WTC11 (cell line): ENCODE results near the gene PCBP3. TPM values are rescaled to one million over a fixed set of nuclear protein-coding genes. Genes with fewer than 3 reads are reported as not detected.

ENCODE experiments used
- ATAC-seq: fragments of 200-7000 bp; cut with Tn5 transposase; 2 replicates; pipeline ENCODE4 v1.10.0; 2021; ENCODE audit warnings: mild to moderate bottlenecking, moderate library complexity
- CTCF ChIA-PET: fragments of 300-600 bp; sonication (Branson Sonifier 250); formaldehyde crosslinking; loops from one replicate; lab custom pipeline; 2021; ENCODE audit warnings: antibody characterized with exemption; lab: Charles Lee
- POLR2A ChIA-PET: fragments of 350-600 bp; sonication (Branson Sonifier 250); formaldehyde crosslinking; loops from one replicate; lab custom pipeline; 2021; ENCODE audit warnings: antibody characterized with exemption; lab: Charles Lee
- DNase-seq: peaks from one replicate; pipeline ENCODE4 v3.0.0; 2021; ENCODE audit warnings: low spot score
- H3K27ac Mint-ChIP-seq: 2 replicates; pipeline ENCODE4 v1.8.0; 2021; ENCODE audit warnings: mixed read lengths
- H3K27me3 Mint-ChIP-seq: 2 replicates; pipeline ENCODE4 v1.8.0; 2021; ENCODE audit warnings: low read depth, mild to moderate bottlenecking, moderate library complexity, mixed read lengths
- H3K36me3 Mint-ChIP-seq: 2 replicates; pipeline ENCODE4 v1.8.0; 2021; ENCODE audit warnings: mixed read lengths
- H3K4me1 Mint-ChIP-seq: 2 replicates; pipeline ENCODE4 v1.8.0; 2022; ENCODE audit warnings: mixed read lengths
- H3K4me3 Mint-ChIP-seq: 2 replicates; pipeline ENCODE4 v1.8.0; 2021; ENCODE audit warnings: mild to moderate bottlenecking, moderate library complexity, mixed read lengths
- H3K9me3 Mint-ChIP-seq: 2 replicates; pipeline ENCODE4 v1.8.0; 2021; ENCODE audit warnings: mixed read lengths
- CREB1 ChIP-seq: sonication (generic); formaldehyde crosslinking; IDR thresholded peaks from 2 replicates; pipeline ENCODE4 v1.8.0; 2023; ENCODE audit warnings: mild to moderate bottlenecking, missing genetic modification reagents
- CREM ChIP-seq: sonication (generic); formaldehyde crosslinking; IDR thresholded peaks from 2 replicates; pipeline ENCODE4 v1.8.1; 2022; ENCODE audit warnings: mild to moderate bottlenecking, missing genetic modification reagents, moderate library complexity
- ELF4 ChIP-seq: sonication (generic); formaldehyde crosslinking; IDR thresholded peaks from 2 replicates; pipeline ENCODE4 v1.8.1; 2022; ENCODE audit warnings: low read depth, mild to moderate bottlenecking, moderate library complexity, missing genetic modification reagents
- EMX1 ChIP-seq: fragments of 250-450 bp; sonication (Bioruptor Pico); IDR thresholded peaks from 2 replicates; pipeline ENCODE4 v1.8.0; 2021; ENCODE audit warnings: mild to moderate bottlenecking
- FOXK1 ChIP-seq: sonication (generic); formaldehyde crosslinking; IDR thresholded peaks from 2 replicates; pipeline ENCODE4 v1.8.0; 2022; ENCODE audit warnings: mild to moderate bottlenecking, moderate library complexity, missing genetic modification reagents
- FOXP1 ChIP-seq: sonication (generic); formaldehyde crosslinking; IDR thresholded peaks from 2 replicates; pipeline ENCODE4 v1.8.0; 2022; ENCODE audit warnings: missing genetic modification reagents, mild to moderate bottlenecking, moderate library complexity, borderline replicate concordance
- IRF2 ChIP-seq: sonication (generic); formaldehyde crosslinking; IDR thresholded peaks from 2 replicates; pipeline ENCODE4 v1.8.0; 2022; ENCODE audit warnings: low read depth, missing genetic modification reagents, borderline replicate concordance
- KAT7 ChIP-seq: sonication (generic); formaldehyde crosslinking; IDR thresholded peaks from 2 replicates; pipeline ENCODE4 v1.8.1; 2023; ENCODE audit warnings: missing genetic modification reagents, mild to moderate bottlenecking, borderline replicate concordance
- NFE2L1 ChIP-seq: sonication (generic); formaldehyde crosslinking; IDR thresholded peaks from 2 replicates; pipeline ENCODE4 v1.8.1; 2023; ENCODE audit warnings: missing genetic modification reagents
- NFYB ChIP-seq: sonication (generic); formaldehyde crosslinking; conservative IDR thresholded peaks from 2 replicates; pipeline ENCODE4 v1.8.0; 2022; ENCODE audit warnings: low read depth, missing genetic modification reagents
- SMAD3 ChIP-seq: sonication (generic); formaldehyde crosslinking; IDR thresholded peaks from 2 replicates; pipeline ENCODE4 v1.8.0; 2022; ENCODE audit warnings: missing genetic modification reagents, mild to moderate bottlenecking, borderline replicate concordance
- STAT6 ChIP-seq: sonication (generic); formaldehyde crosslinking; conservative IDR thresholded peaks from 2 replicates; pipeline ENCODE4 v1.8.1; 2023; ENCODE audit warnings: mild to moderate bottlenecking, low read depth, missing genetic modification reagents, moderate library complexity
- TEAD1 ChIP-seq: sonication (generic); formaldehyde crosslinking; IDR thresholded peaks from 2 replicates; pipeline ENCODE4 v1.8.0; 2022; ENCODE audit warnings: mild to moderate bottlenecking, missing genetic modification reagents
- ZBTB21 ChIP-seq: sonication (generic); formaldehyde crosslinking; IDR thresholded peaks from 2 replicates; pipeline ENCODE4 v1.8.1; 2023; ENCODE audit warnings: mild to moderate bottlenecking, missing genetic modification reagents, borderline replicate concordance
- ZNF219 ChIP-seq: sonication (generic); formaldehyde crosslinking; IDR thresholded peaks from 2 replicates; pipeline ENCODE4 v1.8.0; 2023; ENCODE audit warnings: missing genetic modification reagents, mild to moderate bottlenecking, borderline replicate concordance
- ZNF416 ChIP-seq: fragments of 250-450 bp; sonication (Bioruptor Pico); IDR thresholded peaks from 2 replicates; pipeline ENCODE4 v1.9.0; 2021; ENCODE audit warnings: mild to moderate bottlenecking, inconsistent platforms
- ZNF671 ChIP-seq: fragments of 250-450 bp; sonication (Bioruptor Pico); IDR thresholded peaks from 2 replicates; pipeline ENCODE4 v1.8.0; 2021; ENCODE audit warnings: mild to moderate bottlenecking
- ZSCAN18 ChIP-seq: fragments of 250-450 bp; sonication (Bioruptor Pico); IDR thresholded peaks from 2 replicates; pipeline ENCODE4 v2.1.2; 2022; ENCODE audit warnings: mild to moderate bottlenecking, moderate library complexity
- total RNA-seq: library from RNA; stranded (reverse); gene quantifications from 3 replicates; pipeline ENCODE4 v1.2.3, GENCODE V29; 2021
- TF ChIP-seq, protein P1 (sequence below): sonication (generic); formaldehyde crosslinking; IDR thresholded peaks from 2 replicates; pipeline ENCODE4 v1.8.0; 2022; ENCODE audit warnings: missing genetic modification reagents
- TF ChIP-seq, protein P2 (sequence below): sonication (generic); formaldehyde crosslinking; IDR thresholded peaks from 2 replicates; pipeline ENCODE4 v1.8.0; 2023; ENCODE audit warnings: missing genetic modification reagents, mild to moderate bottlenecking, borderline replicate concordance
- TF ChIP-seq, protein P3 (sequence below): sonication (generic); formaldehyde crosslinking; IDR thresholded peaks from 2 replicates; pipeline ENCODE4 v1.8.1; 2023; ENCODE audit warnings: mild to moderate bottlenecking, missing genetic modification reagents

PCBP3 gene
- total RNA-seq, 1 experiment from 2014 or later: 8.5 TPM

GRCh38 chr21:45898781-45899180 is 255.3 kb downstream of the PCBP3 start:
- no peaks in the 10 kb centered on the region for H3K36me3 Mint-ChIP-seq
- no peak overlapping the region for H3K4me3 Mint-ChIP-seq
- H3K4me1 Mint-ChIP-seq: no peaks in the 10 kb centered on the region
- ATAC-seq (no peak), DNase-seq (no peak)
- H3K27me3 Mint-ChIP-seq: no peaks in the 10 kb centered on the region; the same call in 1 of the 2 replicates
- no peaks in the 10 kb centered on the region for H3K9me3 Mint-ChIP-seq
- TF ChIP-seq ZNF671 (CRISPR knock-in tag) (no peak), NFE2L1 (CRISPR knock-in tag) (no peak), EMX1 (no peak), IRF2 (CRISPR knock-in tag) (no peak), ZNF416 (no peak), CREB1 (CRISPR knock-in tag) (no peak), NFYB (CRISPR knock-in tag) (no peak), CREM (CRISPR knock-in tag) (no peak), KAT7 (CRISPR knock-in tag) (no peak), FOXP1 (no peak), ZNF219 (CRISPR knock-in tag) (no peak), SMAD3 (CRISPR knock-in tag) (no peak)
- TF ChIP-seq, protein P1, sequence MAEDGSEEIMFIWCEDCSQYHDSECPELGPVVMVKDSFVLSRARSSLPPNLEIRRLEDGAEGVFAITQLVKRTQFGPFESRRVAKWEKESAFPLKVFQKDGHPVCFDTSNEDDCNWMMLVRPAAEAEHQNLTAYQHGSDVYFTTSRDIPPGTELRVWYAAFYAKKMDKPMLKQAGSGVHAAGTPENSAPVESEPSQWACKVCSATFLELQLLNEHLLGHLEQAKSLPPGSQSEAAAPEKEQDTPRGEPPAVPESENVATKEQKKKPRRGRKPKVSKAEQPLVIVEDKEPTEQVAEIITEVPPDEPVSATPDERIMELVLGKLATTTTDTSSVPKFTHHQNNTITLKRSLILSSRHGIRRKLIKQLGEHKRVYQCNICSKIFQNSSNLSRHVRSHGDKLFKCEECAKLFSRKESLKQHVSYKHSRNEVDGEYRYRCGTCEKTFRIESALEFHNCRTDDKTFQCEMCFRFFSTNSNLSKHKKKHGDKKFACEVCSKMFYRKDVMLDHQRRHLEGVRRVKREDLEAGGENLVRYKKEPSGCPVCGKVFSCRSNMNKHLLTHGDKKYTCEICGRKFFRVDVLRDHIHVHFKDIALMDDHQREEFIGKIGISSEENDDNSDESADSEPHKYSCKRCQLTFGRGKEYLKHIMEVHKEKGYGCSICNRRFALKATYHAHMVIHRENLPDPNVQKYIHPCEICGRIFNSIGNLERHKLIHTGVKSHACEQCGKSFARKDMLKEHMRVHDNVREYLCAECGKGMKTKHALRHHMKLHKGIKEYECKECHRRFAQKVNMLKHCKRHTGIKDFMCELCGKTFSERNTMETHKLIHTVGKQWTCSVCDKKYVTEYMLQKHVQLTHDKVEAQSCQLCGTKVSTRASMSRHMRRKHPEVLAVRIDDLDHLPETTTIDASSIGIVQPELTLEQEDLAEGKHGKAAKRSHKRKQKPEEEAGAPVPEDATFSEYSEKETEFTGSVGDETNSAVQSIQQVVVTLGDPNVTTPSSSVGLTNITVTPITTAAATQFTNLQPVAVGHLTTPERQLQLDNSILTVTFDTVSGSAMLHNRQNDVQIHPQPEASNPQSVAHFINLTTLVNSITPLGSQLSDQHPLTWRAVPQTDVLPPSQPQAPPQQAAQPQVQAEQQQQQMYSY (CRISPR knock-in tag): no peak
- TF ChIP-seq, protein P2, sequence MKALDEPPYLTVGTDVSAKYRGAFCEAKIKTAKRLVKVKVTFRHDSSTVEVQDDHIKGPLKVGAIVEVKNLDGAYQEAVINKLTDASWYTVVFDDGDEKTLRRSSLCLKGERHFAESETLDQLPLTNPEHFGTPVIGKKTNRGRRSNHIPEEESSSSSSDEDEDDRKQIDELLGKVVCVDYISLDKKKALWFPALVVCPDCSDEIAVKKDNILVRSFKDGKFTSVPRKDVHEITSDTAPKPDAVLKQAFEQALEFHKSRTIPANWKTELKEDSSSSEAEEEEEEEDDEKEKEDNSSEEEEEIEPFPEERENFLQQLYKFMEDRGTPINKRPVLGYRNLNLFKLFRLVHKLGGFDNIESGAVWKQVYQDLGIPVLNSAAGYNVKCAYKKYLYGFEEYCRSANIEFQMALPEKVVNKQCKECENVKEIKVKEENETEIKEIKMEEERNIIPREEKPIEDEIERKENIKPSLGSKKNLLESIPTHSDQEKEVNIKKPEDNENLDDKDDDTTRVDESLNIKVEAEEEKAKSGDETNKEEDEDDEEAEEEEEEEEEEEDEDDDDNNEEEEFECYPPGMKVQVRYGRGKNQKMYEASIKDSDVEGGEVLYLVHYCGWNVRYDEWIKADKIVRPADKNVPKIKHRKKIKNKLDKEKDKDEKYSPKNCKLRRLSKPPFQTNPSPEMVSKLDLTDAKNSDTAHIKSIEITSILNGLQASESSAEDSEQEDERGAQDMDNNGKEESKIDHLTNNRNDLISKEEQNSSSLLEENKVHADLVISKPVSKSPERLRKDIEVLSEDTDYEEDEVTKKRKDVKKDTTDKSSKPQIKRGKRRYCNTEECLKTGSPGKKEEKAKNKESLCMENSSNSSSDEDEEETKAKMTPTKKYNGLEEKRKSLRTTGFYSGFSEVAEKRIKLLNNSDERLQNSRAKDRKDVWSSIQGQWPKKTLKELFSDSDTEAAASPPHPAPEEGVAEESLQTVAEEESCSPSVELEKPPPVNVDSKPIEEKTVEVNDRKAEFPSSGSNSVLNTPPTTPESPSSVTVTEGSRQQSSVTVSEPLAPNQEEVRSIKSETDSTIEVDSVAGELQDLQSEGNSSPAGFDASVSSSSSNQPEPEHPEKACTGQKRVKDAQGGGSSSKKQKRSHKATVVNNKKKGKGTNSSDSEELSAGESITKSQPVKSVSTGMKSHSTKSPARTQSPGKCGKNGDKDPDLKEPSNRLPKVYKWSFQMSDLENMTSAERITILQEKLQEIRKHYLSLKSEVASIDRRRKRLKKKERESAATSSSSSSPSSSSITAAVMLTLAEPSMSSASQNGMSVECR (CRISPR knock-in tag): no peak
- TF ChIP-seq, all 79 proteins: peak for 0
- ChIA-PET POLR2A (no interaction called here), CTCF (no interaction called here)
- H3K27ac Mint-ChIP-seq: no peak overlapping the region

- CTCF ChIA-PET: no interaction called here
- ATAC-seq (no peak), DNase-seq (no peak)
- POLR2A ChIA-PET: no interaction called here
- Mint-ChIP-seq H3K27me3 (no peaks in the 10 kb centered on the region; the same call in 1 of the 2 replicates), H3K4me1 (no peaks in the 10 kb centered on the region), H3K4me3 (no peak overlapping the region), H3K27ac (no peak overlapping the region), H3K36me3 (no peaks in the 10 kb centered on the region), H3K9me3 (no peaks in the 10 kb centered on the region)
- TF ChIP-seq TEAD1 (CRISPR knock-in tag): no peak
- no peak for TF ChIP-seq KAT7 (CRISPR knock-in tag)
- TF ChIP-seq, protein P3, sequence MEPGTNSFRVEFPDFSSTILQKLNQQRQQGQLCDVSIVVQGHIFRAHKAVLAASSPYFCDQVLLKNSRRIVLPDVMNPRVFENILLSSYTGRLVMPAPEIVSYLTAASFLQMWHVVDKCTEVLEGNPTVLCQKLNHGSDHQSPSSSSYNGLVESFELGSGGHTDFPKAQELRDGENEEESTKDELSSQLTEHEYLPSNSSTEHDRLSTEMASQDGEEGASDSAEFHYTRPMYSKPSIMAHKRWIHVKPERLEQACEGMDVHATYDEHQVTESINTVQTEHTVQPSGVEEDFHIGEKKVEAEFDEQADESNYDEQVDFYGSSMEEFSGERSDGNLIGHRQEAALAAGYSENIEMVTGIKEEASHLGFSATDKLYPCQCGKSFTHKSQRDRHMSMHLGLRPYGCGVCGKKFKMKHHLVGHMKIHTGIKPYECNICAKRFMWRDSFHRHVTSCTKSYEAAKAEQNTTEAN (CRISPR knock-in tag): no peak
- TF ChIP-seq FOXK1: no peak
- TF ChIP-seq ZNF219 (CRISPR knock-in tag): no peak
- TF ChIP-seq STAT6: no peak
- TF ChIP-seq ZSCAN18 (CRISPR knock-in tag): no peak
- TF ChIP-seq ZBTB21 (CRISPR knock-in tag): no peak
- TF ChIP-seq ELF4 (CRISPR knock-in tag): no peak
Observed at GRCh38 chr21:45899317-45900033, 255.9 kb downstream of the PCBP3 start.
